Activated B cell treated with CpG ODN at 0.5 μM for 24 hours (primary cell): ENCODE results near the gene CLIP3. TPM values are rescaled to one million over a fixed set of nuclear protein-coding genes. Genes with fewer than 3 reads are reported as not detected.
A peak's percentile ranks its signal among the peaks of the same experiment; 100 is the strongest.

ENCODE experiments used
- ATAC-seq: fragments of 200-7000 bp; cut with Tn5 transposase; one replicate; pipeline ENCODE4 v1.10.0; 2021; ENCODE audit warnings: low read depth, mild to moderate bottlenecking, moderate library complexity
- CTCF ChIA-PET: fragments of 350-600 bp; sonication (Branson Sonifier 250); formaldehyde crosslinking; loops from one replicate; lab custom pipeline; 2021; ENCODE audit warnings: antibody characterized with exemption; lab: Charles Lee
- POLR2A ChIA-PET: fragments of 350-600 bp; sonication (Branson Sonifier 250); formaldehyde crosslinking; loops from one replicate; lab custom pipeline; 2021; ENCODE audit warnings: antibody characterized with exemption; lab: Charles Lee
- DNase-seq: peaks from one replicate; pipeline ENCODE4 v3.0.0; 2022
- H3K27ac Mint-ChIP-seq: one replicate; pipeline ENCODE4 v1.8.0; 2020; ENCODE audit warnings: mixed read lengths
- H3K27me3 Mint-ChIP-seq: one replicate; pipeline ENCODE4 v1.8.0; 2021; ENCODE audit warnings: mixed read lengths
- H3K36me3 Mint-ChIP-seq: one replicate; pipeline ENCODE4 v1.8.0; 2021; ENCODE audit warnings: low read depth, mixed read lengths
- H3K4me1 Mint-ChIP-seq: one replicate; pipeline ENCODE4 v1.8.0; 2021; ENCODE audit warnings: mixed read lengths
- H3K4me3 Mint-ChIP-seq: one replicate; pipeline ENCODE4 v1.8.0; 2020; ENCODE audit warnings: mild to moderate bottlenecking, mixed read lengths
- H3K9me3 Mint-ChIP-seq: one replicate; pipeline ENCODE4 v1.8.0; 2020; ENCODE audit warnings: mixed read lengths
- intact Hi-C: fragments of 100-400 bp; cut with micrococcal nuclease; formaldehyde crosslinking; loops from one replicate; pipeline ENCODE4 v1.15.1; 2024
- total RNA-seq: library from RNA; stranded (reverse); gene quantifications from 2 replicates; pipeline ENCODE4 v1.2.3, GENCODE V29; 2022
- TF ChIP-seq, protein P1 (sequence below): fragments of 200-600 bp; IDR thresholded peaks from one replicate; pipeline ENCODE4 v1.8.0; 2022; ENCODE audit warnings: antibody characterized with exemption, mild to moderate bottlenecking

Gene CLIP3
- total RNA-seq, 1 donor from 2014 or later = 0.62 TPM

- POLR2A ChIA-PET = no interaction called here
- Mint-ChIP-seq H3K27me3 (no peaks in the 10 kb centered on the region), H3K36me3 (peaks cover 16% of the 10 kb centered on the region), H3K9me3 (no peaks in the 10 kb centered on the region), H3K4me1 (no peaks in the 10 kb centered on the region), H3K27ac (no peak overlapping the region), H3K4me3 (no peak overlapping the region)
- DNase-seq (no peak), ATAC-seq (no peak)
- intact Hi-C loops = no loop called here
- CTCF ChIA-PET = no interaction called here
- TF ChIP-seq, protein P1, sequence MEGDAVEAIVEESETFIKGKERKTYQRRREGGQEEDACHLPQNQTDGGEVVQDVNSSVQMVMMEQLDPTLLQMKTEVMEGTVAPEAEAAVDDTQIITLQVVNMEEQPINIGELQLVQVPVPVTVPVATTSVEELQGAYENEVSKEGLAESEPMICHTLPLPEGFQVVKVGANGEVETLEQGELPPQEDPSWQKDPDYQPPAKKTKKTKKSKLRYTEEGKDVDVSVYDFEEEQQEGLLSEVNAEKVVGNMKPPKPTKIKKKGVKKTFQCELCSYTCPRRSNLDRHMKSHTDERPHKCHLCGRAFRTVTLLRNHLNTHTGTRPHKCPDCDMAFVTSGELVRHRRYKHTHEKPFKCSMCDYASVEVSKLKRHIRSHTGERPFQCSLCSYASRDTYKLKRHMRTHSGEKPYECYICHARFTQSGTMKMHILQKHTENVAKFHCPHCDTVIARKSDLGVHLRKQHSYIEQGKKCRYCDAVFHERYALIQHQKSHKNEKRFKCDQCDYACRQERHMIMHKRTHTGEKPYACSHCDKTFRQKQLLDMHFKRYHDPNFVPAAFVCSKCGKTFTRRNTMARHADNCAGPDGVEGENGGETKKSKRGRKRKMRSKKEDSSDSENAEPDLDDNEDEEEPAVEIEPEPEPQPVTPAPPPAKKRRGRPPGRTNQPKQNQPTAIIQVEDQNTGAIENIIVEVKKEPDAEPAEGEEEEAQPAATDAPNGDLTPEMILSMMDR = no peak
These were observed 7.1 kb downstream of the CLIP3 start for GRCh38 chr19:36025541-36025940.

DNA sequence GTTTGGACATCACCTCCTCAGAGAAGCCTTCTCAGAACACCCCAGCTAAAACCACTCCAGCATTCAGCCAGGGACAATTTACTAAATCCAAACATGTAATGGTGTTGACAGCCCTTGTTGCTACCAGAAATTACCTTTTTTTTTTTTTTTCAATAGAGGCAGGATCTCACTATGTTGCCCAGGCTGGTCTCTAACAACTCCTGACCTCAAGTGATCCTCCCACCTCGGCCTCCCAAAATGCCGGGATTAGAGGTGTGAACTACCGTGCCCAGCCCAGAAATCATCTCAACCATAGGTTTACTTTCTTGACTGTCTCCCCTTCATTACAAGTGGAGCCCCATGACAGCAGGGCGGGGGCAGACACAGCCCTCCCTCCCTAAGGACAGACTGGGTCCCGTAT, 9.2 kb downstream of the CLIP3 start:
- ChIA-PET CTCF (no interaction called here), POLR2A (no interaction called here)
- Mint-ChIP-seq H3K9me3 (no peaks in the 10 kb centered on the region), H3K27ac (no peak overlapping the region), H3K27me3 (no peaks in the 10 kb centered on the region), H3K4me1 (no peaks in the 10 kb centered on the region), H3K4me3 (no peak overlapping the region), H3K36me3 (peaks cover 16% of the 10 kb centered on the region)
- ATAC-seq (no peak), DNase-seq (no peak)
- intact Hi-C loops = no loop called here
- TF ChIP-seq, protein P1 = no peak

DNA sequence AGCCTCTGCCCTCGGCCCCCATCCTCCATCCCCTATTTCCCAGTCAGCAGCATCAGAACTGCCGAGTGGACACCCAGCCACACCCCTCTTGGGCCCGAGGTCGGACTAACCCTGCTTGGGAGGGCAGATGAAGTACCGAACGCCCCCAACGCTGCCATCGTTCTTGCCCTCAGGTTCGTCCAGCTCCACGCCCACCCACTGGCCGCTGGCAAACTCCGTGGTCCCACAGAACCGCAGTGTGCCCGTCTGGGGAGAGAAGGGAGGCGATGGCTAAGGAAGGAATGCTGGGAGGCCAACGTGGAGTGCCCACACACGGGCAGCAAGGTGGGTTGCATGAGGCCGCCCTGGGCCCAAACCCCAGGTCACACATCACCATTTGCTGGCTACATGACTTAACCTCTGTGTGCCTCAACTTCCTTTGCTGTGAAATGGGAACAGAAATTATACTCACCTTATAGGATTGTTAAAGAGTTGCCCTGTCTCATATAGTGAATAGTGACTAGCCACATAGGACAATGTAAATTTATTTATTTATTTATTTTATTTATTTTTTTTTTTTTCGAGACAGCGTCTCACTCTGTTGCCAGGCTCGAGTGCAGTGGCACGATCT, 13.5 kb downstream of the CLIP3 start:
- no peak for DNase-seq
- peaks cover 11% of the 10 kb centered on the region for H3K4me1 Mint-ChIP-seq
- ATAC-seq = no peak
- no peaks in the 10 kb centered on the region for H3K9me3 Mint-ChIP-seq
- ChIA-PET POLR2A (no interaction called here), CTCF (no interaction called here)
- no peak overlapping the region for H3K27ac Mint-ChIP-seq
- H3K36me3 Mint-ChIP-seq = peaks cover 25% of the 10 kb centered on the region
- intact Hi-C loops = no loop called here
- H3K27me3 Mint-ChIP-seq = no peaks in the 10 kb centered on the region
- H3K4me3 Mint-ChIP-seq = no peak overlapping the region
- TF ChIP-seq, protein P1 = no peak

DNA sequence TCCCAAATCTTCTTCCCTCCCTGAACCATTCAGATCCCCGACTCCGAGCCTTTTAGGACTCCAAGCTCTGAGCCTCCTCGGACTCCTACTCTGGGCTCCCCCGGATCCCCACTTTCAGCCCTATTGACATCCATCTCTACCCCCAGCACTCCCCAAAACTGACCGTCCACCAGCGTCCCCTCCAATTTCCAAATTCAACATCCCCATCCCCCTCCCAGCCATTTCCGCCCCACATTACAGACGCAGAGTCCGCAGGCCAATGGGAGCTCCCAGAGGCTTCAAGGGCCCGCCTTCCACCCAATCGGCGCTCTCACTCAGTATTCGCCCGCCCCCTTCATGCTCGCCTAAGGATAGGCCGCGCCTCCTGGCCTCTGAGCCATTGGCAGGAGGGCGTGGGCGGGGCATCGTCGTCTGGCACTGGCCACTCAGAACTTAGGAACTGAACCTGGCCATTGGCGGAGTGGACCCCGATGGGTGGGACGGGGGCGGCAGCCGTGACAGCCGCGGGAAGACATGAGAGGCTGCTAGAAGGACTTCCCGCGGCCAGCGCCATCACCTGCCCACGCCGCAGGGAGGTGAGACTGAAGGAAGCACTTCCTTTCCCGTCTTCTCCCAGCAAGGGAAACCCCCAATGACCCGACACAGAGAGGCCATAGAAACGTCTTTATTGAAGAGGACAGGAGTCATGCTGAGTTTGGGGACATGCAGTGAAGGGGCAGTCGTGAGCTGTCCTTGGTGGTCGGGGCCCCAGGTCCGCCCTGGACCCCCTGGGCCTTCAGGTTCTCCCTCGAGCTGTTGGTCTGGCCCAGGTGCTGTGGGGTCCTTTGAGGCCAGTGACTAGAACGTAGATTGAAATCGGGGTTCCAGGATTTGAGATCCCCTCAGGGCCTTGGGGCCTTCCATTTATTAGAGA, 18.4 kb downstream of the CLIP3 start, which contains the start of gene ALKBH6:
Gene ALKBH6 (minus strand): TSS at position 202 of the 913 bp plus-strand sequence. CDS start 816 bp downstream, outside the sequence.
- Mint-ChIP-seq H3K9me3 (no peaks in the 10 kb centered on the region), H3K27ac (peak within 1 kb of the TSS; percentile 95), H3K36me3 (peaks cover 14% of the 10 kb centered on the region), H3K4me1 (peaks cover 30% of the 10 kb centered on the region), H3K27me3 (no peaks in the 10 kb centered on the region), H3K4me3 (peak within 1 kb of the TSS; percentile 98)
- POLR2A ChIA-PET = interaction anchor here (0.6 to 1.7 kb wide), 15 partner anchors 17 to 1580 kb away, joined by 3 to 31 read pairs (median 4); partner anchors contain the start of genes IGFLR1, LIN37, POLR2I and SDHAF1
- DNase-seq (peak; percentile 94), ATAC-seq (peak; percentile 99)
- CTCF ChIA-PET = interaction anchor here (0.8 kb wide), 1 partner anchor 132 kb away, joined by 3 read pairs; no protein-coding TSS in a partner anchor
- TF ChIP-seq, protein P1 = no peak
- intact Hi-C loops = loop anchor here (1.0 kb wide), 5 partner anchors 19 to 126 kb away; partner anchors contain the start of genes CAPNS1, SDHAF1, TBCB and THAP8
